Left lobe of liver (tissue), 2 donors: Measurements from ENCODE around the gene MEGF6. TPM values are rescaled to one million over a fixed set of nuclear protein-coding genes. Genes with fewer than 3 reads are reported as not detected.
A peak's percentile ranks its signal among the peaks of the same experiment; 100 is the strongest.
"Not testable (repeated sequence)": the region's sequence is repeated elsewhere in the genome, so short reads cannot be mapped to it uniquely, and the experiment has no call there.

Source experiments
- ATAC-seq: fragments of 200-7000 bp; cut with Tn5 transposase; one replicate; pipeline ENCODE4 v1.9.1; 2020; ENCODE audit warnings: mild to moderate bottlenecking, moderate library complexity
- DNase-seq: peaks from one replicate; pipeline ENCODE4 v3.0.0-alpha.2; 2020; ENCODE audit warnings: low spot score
- total RNA-seq: library from RNA; stranded (reverse); gene quantifications from one replicate; pipeline ENCODE4 v1.2.1, GENCODE V29; 2021
- donor health status: DM: no; HTN: no; CAD: no; lungs with moderate emphysema.
- donor health status: DM: no; HTN: yes; CAD: no.

Gene MEGF6
- total RNA-seq, 1 donor from 2014 or later = 6.9 TPM

DNA sequence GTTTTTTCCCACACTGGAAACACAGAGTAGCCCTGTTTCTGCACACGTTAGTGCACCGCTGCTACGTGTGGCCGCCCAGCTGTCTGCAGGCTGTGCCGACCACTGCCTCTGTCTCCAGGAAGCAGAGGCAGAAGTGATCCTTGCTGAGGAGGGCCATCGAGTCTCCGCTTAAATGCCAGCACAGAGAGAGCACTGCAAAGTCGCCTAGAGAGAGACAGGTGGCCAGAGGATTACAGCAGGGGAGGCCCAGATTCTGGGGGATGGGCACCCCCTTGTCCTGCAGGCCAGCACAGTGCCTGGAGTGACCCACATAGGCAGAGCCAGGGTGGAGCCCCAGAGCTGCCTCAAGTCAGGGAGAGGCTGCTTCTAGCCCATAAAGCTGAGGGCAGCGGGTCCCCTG lies 19.6 kb upstream of the MEGF6 start:
- ATAC-seq (no peak), DNase-seq (no peak)

DNA sequence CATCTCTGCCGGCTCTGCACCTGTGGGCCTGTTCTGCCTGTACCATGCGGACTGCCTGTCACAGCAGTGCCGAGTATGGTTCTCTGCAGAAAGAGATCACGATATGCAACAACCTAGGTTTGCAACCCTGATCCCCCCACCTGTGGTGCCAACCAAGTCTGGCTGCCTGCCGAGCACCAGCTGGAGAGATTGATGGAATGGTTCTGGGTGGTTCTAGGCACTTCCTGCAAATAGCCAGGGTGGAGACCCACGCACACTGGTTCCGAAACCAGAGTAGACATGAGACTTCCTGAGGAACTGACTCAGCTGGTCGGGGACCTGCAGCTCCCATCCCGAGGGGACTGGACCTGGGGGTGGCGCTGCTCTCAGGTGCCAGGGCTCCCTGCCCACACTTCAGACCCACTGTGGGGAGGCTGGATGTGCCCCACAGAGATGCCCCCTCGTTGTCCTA lies 18.9 kb upstream of the MEGF6 start:
- no peak for DNase-seq
- peak; percentile 17 for ATAC-seq

DNA sequence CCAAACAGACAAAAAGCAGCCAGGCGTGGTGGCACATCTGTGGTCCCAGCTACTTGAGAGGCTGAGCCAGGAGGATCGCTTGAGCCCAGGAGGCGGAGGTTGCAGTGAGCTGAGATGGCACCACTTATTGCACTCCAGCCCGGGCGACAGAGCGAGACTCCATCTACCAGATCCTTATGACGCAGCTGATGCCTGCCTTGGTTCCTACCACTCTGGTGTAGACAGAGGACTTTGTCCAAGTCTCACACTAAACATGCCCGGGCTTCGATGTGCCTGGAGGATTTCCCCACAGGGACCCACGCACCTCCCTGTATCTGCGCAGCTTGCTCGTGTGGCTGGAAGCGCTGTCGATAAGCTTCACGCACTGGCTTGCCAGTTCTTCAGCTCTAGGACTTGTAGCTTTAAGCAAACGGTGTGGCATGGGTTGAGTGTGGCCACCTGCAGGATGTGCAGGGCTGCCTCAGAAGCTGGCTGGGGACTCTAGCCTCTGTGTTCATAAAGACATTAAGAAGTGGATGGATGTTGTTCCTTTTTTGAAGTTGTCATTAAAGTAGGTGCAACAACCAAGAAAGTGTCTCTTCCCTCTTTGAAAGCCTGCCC lies 18.4 kb upstream of the MEGF6 start:
- ATAC-seq (no peak), DNase-seq (no peak)

DNA sequence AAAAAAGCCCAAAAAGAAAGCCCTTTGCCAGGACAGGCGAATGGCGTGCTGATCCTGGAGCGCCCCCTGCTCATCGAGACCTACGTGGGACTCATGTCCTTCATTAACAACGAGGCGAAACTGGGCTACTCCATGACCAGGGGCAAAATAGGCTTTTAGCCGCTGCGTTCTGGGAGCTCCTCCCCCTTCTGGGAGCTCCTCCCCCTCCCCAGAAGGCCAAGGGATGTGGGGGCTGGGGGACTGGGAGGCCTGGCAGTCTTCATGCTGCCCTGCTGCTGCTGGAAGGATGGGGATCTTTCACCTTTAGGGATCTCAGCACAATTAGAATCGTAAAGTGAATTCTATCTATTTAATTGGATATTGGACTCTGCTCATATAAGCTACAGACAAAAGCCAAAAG lies 17.1 kb upstream of the MEGF6 start:
- DNase-seq (no peak), ATAC-seq (no peak)

DNA sequence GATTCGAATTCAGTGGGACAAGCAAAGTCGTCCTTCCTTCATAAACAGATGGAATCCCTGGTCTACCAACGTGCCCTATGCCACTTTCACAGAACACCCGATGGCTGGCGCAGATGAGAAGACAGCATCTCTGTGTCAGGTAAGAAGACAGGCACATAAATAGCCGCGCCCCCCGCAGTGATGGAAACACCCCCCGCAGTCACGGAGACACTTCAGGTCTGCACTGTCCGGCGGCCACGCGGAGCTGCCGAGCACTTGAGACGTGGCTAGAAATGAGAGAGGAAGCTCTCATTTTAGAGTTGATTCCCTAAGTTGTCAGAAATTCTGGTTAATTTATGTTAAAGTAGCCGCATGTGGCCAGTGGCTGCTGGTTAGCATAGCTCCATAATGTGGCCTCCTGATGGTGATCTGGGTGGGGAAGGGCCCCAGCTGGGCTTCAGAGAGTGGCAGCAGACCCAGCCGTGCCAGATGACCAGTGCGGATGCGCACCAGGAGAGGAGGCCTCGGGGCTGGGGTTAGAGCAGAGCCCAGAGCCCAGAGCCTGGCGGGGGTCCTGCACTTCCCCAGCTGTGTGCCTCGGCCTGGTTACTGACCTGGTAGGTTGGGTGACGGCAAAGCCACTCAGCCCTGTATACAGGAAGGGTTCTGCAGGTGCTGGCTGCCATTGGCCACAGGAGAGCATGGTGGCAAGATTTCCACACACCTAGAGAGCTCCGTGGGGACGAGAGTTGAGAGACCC lies 16.4 kb upstream of the MEGF6 start:
- DNase-seq (no peak), ATAC-seq (no peak)

DNA sequence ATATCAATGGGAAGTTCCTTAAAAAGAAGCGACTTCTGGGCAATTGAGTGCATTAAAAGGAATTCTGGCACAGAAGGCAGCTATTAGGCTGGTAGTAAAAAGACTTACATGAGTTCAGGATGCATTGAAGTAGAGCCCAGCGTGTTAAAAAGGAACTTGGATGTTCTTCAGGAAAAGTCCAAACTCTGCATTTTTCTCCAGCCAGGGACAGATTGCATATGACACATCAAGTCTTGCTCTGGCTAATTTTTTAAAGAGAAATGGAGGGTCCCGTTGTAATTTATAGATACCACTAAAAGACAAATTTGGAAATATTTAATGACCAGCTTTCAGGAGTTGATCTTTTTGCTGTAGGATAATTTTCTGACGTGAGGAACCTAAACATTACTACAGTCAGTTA lies 14.7 kb upstream of the MEGF6 start:
- DNase-seq = no peak
- ATAC-seq = no peak

DNA sequence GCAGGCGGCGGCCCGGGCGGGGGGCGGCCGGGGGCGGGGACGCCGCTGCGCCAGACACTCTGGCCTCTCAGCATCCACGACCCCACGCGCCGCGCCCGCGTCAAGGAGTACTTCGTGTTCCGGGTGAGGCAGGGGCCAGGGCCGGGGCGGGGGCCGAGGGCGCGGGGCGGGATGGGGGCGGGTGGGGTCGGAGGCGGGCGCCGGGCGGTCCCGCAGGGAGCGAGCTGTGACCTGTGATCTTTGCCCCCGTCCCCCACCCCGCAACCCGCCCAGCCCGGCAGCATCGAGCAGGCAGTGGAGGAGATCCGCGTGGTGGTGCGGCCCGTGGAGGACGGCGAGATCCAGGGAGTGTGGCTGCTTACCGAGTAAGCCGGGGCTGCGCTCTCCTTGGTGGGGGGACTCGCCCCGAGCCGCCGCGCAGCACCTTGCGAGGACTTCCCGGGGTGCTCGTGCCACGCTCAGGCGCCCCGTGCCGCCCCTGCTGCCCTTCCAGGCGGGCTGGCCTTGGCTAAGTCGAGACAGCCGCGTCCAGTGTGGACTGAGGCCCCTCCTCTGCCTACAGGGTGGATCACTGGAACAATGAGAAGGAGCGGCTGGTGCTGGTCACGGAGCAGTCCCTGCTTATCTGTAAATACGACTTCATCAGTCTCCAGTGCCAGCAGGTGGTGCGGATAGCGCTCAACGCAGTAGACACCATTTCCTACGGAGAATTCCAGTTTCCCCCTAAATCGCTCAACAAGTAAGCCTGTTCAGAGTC lies 14.0 kb upstream of the MEGF6 start:
- ATAC-seq (peak; percentile 70), DNase-seq (peak; percentile 76)

DNA sequence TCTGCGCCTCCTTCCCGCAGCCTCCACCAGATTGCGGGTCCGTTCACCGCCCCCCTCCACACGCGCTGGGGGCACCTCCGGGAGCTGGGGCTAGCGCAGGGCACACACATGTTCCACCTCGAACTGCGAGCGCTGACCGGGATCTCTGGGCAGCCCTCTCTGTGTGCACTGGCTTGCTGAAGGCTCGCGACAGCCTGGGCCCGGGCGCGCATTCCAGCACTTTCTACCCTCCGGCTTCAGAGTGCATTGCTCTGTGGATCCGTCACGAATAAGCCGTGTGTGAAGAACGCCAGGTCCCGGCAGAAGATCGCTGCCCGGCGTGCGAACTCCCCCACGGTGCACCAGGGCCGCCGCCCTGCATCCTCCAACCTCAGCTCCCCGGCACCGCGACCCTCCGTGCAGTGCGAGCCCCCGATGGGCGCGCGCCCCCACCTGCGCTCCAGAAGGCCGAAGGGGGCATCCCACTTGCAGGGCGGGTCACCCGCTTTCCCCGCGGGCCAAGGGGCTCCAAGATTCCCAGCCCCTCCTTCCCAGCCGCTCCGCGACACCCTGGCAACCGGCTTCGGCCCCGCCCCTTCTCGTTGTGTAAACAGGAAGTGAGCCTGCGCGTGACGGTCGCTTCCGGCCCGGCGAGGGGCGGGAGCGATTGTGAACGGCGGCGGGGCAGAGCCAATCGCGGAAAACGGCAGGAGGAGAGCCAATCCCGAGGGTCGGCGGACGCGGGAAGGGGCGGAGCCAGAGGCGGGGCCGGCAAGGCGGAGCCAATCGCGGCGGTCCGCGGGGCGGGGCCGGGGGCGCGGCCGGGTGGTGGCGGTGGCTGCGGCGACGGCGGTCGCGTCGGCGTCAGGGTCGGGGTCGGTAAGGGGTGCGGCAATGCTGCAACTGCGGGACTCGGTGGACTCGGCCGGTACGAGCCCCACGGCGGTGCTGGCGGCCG lies 13.2 kb upstream of the MEGF6 start, which contains the start of gene TPRG1L:
Gene TPRG1L (plus strand): TSS at position 816 of the 937 bp plus-strand sequence. CDS start 58 bp downstream, at position 874.
- ATAC-seq (peak; percentile 92), DNase-seq (peak; percentile 99)

DNA sequence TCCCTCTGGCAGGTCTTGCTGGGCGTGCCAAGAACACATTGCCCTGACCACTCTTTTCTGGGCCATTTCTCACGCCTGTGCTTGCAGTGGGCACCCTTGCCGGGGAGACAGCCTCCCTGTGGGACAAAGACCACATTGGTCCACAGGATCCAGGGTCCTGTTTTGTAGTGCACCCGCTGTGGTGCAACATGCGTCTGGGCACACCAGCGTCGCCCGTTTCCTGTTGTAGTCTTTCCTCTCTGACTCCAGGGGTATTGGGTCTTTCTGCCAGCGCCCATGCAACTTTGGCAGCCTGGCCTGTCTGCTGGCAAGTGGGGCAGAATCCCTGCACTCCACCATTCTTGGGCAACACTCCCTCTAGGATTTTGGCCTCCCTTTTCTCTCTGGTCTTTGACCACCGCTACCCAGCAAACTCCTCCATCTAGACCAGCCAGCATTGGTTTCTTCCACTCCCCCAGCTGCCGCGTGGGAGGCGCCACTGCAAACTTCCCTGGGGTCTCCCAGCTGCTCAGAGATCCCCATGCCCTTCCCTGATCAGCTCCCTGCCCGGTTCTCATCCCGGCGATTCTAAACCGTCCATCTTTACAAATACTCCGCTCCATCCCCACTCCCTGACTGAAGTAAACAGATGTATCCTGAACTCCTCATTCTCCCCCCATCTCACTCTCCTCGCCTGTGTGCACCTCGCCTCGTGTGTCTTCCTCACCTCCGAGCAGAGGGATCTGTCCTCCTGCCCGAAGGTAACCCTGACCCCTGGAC lies 12.3 kb upstream of the MEGF6 start:
- ATAC-seq (no peak), DNase-seq (no peak)

DNA sequence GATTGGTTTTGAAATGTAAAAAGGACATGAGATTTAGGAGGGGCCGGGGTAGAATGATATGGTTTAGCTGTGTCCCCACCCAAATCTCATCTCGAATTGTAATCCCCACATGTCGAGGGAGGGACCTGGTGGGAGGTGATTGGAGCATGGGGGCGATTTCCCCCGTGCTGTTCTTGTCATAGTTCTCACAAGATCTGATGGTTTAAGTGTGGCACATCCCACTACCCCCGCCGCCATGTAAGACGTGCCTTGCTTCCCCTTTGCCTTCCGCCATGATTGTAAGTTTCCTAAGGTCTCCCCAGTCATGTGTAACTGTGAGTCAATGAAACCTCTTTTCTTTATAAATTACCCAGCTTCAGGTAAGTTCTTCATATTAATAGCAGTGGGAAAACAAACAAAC lies 10.8 kb upstream of the MEGF6 start:
- not testable (repeated sequence) for DNase-seq, ATAC-seq

DNA sequence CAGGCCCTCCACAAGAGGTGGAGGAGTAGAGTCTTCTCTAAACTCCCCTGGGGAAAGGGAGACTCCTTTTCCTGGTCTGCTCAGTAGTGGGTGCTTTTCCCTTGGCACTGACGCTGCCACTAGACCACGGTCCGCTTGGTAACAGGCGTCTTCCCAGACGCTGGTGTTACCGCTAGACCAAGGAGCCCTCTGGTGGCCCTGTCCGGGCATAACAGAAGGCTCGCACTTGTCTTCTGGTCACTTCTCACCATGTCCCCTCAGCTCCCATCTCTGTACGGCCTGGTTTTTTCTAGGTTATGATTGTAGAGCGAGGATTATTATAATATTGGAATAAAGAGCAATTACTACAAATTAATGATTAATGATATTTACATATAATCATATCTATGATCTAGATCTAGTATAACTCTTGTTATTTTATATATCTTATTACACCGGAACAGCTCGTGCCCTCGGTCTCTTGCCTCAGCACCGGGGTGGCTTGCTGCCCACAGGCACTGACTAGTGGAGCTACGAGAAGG lies 9.9 kb upstream of the MEGF6 start:
- not testable (repeated sequence) for DNase-seq, ATAC-seq

DNA sequence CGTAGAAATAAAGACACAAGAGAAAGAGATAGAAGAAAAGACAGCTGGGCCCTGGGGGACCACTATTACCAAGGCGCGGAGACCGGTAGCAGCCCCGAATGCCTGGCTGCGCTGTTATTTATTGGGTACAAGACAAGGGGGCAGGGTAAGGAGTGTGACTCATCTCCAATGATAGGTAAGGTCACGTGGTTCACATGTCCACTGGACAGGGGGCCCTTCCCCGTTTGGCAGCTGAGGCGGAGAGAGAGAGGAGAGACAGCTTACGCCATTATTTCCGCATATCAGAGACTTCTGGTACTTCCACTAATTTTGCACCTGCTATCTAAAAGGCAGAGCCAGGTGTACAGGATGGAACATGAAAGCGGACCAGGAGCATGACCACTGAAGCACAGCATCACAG lies 9.4 kb upstream of the MEGF6 start:
- DNase-seq (no peak), ATAC-seq (no peak)

DNA sequence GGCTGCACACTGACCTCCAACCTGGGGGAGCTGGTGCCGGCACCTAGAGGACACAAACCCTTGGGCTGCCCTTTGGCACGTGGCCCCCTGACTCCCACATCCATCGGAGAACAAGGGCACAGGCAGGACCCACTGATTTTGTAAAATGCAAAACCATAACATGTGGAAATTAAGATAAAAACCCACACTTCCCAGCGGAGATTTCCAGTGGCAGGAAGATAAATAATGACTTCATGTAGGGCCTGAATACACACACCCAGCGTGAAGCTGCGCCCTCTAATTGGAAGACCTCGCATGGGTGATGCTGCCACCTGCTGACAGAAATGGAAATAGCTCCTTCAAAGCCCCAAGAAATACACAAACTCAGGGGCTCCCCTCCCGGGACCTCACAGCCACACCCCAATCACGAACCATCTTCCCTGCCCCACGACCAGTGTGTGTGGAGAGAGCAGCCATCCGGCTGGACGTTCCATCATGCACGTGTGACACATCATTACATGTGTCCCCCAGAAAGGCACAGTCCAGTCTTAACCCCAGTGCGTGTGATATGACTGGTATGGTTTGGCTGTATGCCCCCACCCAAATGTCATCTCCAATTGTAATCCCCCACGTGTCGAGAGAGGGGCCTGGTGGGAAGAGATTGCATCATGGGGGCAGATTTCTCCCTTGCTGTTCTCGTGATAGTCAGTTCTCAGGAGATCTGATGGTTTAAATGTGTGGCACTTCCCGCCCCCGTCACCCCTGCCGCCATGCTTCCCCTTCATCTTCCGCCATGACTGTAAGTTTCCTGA lies 7.8 kb upstream of the MEGF6 start:
- ATAC-seq (peak; percentile 90), DNase-seq (peak; percentile 63)

DNA sequence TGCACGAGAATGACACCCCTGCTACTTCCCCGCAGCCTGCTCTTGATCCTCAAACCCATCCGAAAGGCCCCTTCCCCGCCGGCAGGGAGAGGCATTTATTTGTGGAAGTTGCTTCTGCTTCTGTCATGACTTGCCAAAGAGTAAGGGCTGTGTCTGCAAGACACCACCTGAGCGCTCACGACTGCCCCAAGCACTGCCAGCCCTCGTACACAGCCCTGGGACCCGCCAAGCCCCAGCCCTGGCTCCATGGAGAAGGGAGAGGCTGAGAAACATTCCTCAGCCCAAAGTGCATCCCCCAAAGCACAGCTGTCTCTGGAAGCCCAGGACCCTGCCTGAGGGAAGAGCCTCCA lies 7.2 kb upstream of the MEGF6 start:
- DNase-seq = no peak
- ATAC-seq = no peak

DNA sequence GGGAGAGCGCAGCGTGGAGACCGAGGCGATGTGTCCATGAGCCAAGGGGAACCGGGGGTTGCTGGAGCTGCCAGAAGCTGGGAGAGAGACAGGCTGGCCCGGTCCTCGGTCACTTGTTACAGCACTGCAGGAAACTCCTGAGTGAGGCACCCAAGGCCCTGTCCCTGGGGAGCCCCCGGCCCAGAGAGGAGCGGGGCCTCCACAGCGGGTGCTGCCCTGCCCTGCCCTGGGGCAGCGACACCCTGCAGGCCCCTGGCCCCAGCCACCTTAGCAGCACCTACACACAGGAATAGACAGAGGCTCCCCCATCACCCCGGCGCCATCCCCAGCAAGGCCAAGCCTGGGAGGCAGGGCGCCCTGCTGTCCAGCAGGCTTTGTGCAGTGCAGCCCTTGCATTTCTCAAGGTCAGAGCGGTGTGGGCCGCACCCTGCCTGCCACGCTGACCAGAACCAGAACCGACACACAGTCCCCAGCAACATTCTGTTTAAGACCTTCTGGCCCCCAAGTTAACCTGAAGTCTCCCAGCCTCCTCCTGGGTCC lies 6.6 kb upstream of the MEGF6 start:
- ATAC-seq (no peak), DNase-seq (no peak)

DNA sequence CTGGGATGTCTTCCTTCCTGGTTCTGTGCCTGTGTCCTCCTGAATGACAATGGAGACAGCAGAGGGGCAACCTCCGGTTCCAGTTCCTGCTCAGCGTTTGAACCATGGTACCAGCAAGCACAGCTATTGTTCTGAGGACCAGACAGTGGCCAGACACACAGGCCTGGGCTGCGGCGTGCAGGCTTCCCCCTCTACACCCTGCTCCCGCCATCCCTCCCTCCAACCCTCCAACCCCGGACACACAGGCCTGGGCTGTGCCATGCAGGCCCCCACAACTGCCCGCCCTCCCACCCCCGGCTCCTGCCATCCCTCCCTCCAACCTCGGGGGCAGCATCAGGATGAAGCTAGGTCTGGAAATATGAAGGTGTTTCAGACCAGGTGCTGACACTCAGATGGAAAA lies 5.6 kb upstream of the MEGF6 start:
- ATAC-seq (no peak), DNase-seq (no peak)

DNA sequence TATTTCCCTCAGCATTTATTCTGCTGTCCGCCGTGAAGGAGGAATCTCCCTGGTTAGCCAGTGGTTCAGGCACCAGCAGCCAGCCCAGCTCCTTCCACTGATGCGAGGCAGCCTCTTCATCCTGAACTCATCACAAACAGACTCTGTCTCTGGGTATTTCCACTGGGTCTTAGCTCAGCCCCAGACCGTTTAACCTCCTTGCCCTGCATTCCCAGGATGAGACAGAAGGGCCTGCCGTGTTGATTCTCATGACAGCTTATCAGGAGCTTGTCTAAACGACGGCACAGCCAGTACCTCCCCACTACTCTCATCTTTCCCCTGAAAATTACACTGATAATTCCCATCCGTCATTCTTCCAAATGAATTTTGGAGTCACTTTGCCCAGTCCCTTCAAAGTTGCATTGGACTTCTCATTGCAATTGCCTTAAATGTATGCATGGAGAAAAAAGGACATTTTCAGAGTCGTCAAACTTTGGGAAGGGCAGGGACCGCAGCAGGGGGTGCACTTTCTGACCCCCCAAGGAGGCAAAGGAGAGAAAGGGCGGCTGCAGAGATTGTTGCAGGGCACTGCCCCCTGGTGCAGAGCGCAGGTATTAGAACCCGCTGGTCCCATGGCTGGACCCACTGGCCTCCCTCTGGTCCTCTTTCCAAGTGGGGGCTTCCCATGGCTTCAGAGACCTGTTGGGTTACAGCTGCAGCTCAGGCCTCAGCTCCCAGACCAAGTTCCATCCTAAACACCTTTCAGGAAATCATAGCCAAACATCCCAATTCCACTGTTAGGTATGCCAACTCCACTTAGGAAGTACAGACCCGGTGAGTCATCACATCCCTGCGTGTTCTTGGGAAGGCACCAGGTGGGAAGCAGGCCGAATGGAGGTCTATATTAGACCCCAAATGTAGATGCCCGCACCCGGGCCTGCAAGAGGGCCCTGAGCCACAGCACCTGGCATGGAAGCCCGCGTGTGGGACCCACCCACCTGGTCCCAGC lies 3.7 kb upstream of the MEGF6 start:
- DNase-seq = no peak
- peak; percentile 52 for ATAC-seq

DNA sequence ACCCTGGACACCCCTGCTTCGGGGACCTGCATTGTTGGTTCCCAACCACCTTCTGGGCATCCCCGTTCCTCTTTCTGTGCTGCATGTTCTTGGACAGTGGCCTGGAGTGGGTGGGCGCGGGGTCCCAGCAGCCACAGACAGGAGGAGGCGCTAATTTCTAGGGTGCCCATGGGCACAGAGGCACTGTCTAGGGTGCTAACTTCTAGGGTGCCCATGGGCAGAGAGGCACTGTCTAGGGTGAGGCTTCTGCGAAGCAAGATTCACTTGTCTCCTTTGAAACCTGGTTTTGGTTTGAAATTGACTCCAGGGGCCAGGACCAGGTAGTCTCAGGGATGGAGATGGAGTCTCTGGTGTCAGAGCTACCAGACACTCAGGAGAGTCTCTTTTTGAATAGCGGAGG lies 815 bp upstream of the MEGF6 start:
- ATAC-seq (no peak), DNase-seq (no peak)
